ENCODE measurements around the gene ABHD8. TPM values are rescaled to one million over a fixed set of nuclear protein-coding genes. Genes with fewer than 3 reads are reported as not detected.

ABHD8 gene
- total RNA-seq, 1 donor from 2014 or later: 17.1 TPM

- TF ChIP-seq, protein P1, sequence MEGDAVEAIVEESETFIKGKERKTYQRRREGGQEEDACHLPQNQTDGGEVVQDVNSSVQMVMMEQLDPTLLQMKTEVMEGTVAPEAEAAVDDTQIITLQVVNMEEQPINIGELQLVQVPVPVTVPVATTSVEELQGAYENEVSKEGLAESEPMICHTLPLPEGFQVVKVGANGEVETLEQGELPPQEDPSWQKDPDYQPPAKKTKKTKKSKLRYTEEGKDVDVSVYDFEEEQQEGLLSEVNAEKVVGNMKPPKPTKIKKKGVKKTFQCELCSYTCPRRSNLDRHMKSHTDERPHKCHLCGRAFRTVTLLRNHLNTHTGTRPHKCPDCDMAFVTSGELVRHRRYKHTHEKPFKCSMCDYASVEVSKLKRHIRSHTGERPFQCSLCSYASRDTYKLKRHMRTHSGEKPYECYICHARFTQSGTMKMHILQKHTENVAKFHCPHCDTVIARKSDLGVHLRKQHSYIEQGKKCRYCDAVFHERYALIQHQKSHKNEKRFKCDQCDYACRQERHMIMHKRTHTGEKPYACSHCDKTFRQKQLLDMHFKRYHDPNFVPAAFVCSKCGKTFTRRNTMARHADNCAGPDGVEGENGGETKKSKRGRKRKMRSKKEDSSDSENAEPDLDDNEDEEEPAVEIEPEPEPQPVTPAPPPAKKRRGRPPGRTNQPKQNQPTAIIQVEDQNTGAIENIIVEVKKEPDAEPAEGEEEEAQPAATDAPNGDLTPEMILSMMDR (IDR thresholded peaks at IDR 0.05): no peak
- Histone ChIP-seq H3K4me3 (peak overlapping the region; percentile 52), H3K27me3 (no peaks in the 10 kb centered on the region), H3K27ac (peak overlapping the region; percentile 78), H3K36me3 (peaks cover 4% of the 10 kb centered on the region), H3K9me3 (no peaks in the 10 kb centered on the region), H3K4me1 (peaks cover 6% of the 10 kb centered on the region)
- no peak for ATAC-seq
- intact Hi-C loops (cut with DNase I): no loop called here
- DNase-seq: no peak
Measured at GRCh38 chr19:17263712-17264640, 39.2 kb downstream of the ABHD8 start.

DNA sequence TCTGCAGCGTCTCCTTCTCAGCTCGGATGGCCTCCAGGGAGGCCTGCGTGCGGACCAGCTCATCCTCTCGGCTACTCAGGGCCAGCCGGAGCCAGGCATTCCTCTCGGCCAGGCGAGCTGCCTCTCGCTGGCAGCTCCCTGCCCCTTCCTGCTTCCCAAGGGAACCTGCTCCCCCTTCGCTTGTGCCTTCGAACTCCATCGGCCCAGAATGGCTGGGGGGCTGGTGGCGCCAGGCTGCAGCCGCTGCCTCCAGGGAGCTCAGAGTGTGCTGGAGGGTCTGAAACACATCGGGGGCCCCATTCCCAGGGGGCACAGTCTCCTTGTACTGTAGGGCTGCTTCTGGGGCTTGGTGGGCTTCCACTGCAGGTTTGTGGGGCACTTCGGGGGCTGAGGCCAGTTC, 40.7 kb downstream of the ABHD8 start:
- peak overlapping the region; percentile 52 for H3K4me3 ChIP-seq
- no peak overlapping the region for H3K27ac ChIP-seq
- intact Hi-C loops (cut with DNase I): no loop called here
- H3K4me1 ChIP-seq: no peaks in the 10 kb centered on the region
- TF ChIP-seq, protein P1 (IDR thresholded peaks at IDR 0.05): no peak
- no peaks in the 10 kb centered on the region for H3K9me3 ChIP-seq
- no peaks in the 10 kb centered on the region for H3K27me3 ChIP-seq
- H3K36me3 ChIP-seq: no peaks in the 10 kb centered on the region
- ATAC-seq (no peak), DNase-seq (no peak)

- intact Hi-C loops (cut with DNase I): no loop called here
- Histone ChIP-seq H3K27ac (no peak overlapping the region), H3K4me1 (no peaks in the 10 kb centered on the region), H3K36me3 (no peaks in the 10 kb centered on the region), H3K4me3 (no peak overlapping the region), H3K27me3 (no peaks in the 10 kb centered on the region), H3K9me3 (no peaks in the 10 kb centered on the region)
- TF ChIP-seq, protein P1 (IDR thresholded peaks at IDR 0.05): peak; percentile 97
- DNase-seq (peak; percentile 94), ATAC-seq (peak; percentile 97)
Measured at GRCh38 chr19:17260842-17261325, 42.3 kb downstream of the ABHD8 start.

GRCh38 chr19:17259934-17260333, 43.3 kb downstream of the ABHD8 start:
- TF ChIP-seq, protein P1 (IDR thresholded peaks at IDR 0.05): no peak
- no peaks in the 10 kb centered on the region for H3K36me3 ChIP-seq
- H3K4me3 ChIP-seq: no peak overlapping the region
- DNase-seq (no peak), ATAC-seq (no peak)
- no peak overlapping the region for H3K27ac ChIP-seq
- no peaks in the 10 kb centered on the region for H3K9me3 ChIP-seq
- no peaks in the 10 kb centered on the region for H3K27me3 ChIP-seq
- intact Hi-C loops (cut with DNase I): no loop called here
- H3K4me1 ChIP-seq: no peaks in the 10 kb centered on the region

DNA sequence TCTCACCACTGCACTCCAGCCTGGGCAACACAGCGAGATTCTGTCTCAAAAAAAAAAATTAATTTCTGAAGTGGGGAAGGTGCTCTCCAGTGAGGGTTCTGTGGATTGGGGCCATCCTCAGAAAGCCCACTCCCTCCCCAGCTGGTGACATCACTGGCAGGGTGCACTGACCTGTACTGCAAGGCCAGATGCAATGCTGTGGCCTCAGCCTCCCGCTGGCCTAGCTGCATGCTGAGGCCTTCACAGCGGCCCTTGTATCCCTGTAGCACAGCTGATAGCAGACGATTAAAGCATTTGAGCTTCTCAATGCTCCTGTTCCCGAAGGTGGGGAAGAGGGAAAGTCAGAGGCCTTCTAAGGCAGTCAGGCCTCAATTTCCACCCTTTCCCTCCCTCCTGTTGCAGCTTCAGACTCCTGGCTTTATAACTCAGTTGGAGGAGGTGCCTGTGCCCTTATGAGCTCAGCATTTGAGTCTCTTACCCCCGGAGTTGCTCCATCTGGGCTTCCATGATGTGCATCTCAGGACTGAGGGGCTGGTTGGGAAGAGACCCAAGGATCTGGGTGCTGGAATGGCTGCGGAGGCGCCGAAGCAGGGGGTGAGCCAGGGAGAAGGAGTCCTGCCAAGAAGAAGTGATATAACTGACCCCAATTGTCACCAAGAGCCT, 44.0 kb downstream of the ABHD8 start:
- Histone ChIP-seq H3K9me3 (no peaks in the 10 kb centered on the region), H3K4me1 (no peaks in the 10 kb centered on the region), H3K4me3 (no peak overlapping the region), H3K27me3 (no peaks in the 10 kb centered on the region), H3K27ac (no peak overlapping the region), H3K36me3 (no peaks in the 10 kb centered on the region)
- intact Hi-C loops (cut with DNase I): no loop called here
- TF ChIP-seq, protein P1 (IDR thresholded peaks at IDR 0.05): no peak
- no peak for DNase-seq
- no peak for ATAC-seq
